ENCODE measurements around the gene TLNRD1.
"Not testable (repeated sequence)": the region's sequence is repeated elsewhere in the genome, so short reads cannot be mapped to it uniquely, and the experiment has no call there.

TLNRD1 gene

GRCh38 chr15:81000624-81001151 lies at the start of gene TLNRD1:
Gene TLNRD1, plus strand, starts transcription at chr15:81000923. Its CDS starts 1,349 bp downstream, at chr15:81002272.
- DNase-seq: peak; percentile 32

- no peak for DNase-seq
Observed at GRCh38 chr15:80951941-80952340, 48.8 kb upstream of the TLNRD1 start.

- no peak for DNase-seq
Observed at GRCh38 chr15:80953001-80953952, 47.4 kb upstream of the TLNRD1 start.

GRCh38 chr15:80953953-80954778 lies 46.6 kb upstream of the TLNRD1 start:
- DNase-seq: no peak

GRCh38 chr15:80955571-80956452 lies 44.9 kb upstream of the TLNRD1 start:
- DNase-seq: not testable (repeated sequence)

GRCh38 chr15:80957556-80957955 lies 43.2 kb upstream of the TLNRD1 start:
- no peak for DNase-seq

GRCh38 chr15:80957976-80958375 lies 42.7 kb upstream of the TLNRD1 start:
- no peak for DNase-seq

GRCh38 chr15:80958818-80959495 lies 41.8 kb upstream of the TLNRD1 start:
- DNase-seq: no peak

GRCh38 chr15:80965454-80965853 lies 35.3 kb upstream of the TLNRD1 start:
- not testable (repeated sequence) for DNase-seq

GRCh38 chr15:80966431-80967197 lies 34.1 kb upstream of the TLNRD1 start:
- DNase-seq: no peak

GRCh38 chr15:80967451-80967850 lies 33.3 kb upstream of the TLNRD1 start:
- DNase-seq: no peak

- DNase-seq: no peak
Observed at GRCh38 chr15:80967991-80968510, 32.7 kb upstream of the TLNRD1 start.

- no peak for DNase-seq
Observed at GRCh38 chr15:80969316-80969715, 31.4 kb upstream of the TLNRD1 start.

GRCh38 chr15:80970018-80970657 lies 30.6 kb upstream of the TLNRD1 start:
- peak; percentile 42 for DNase-seq

GRCh38 chr15:80970658-80971057 lies 30.1 kb upstream of the TLNRD1 start:
- DNase-seq: no peak

GRCh38 chr15:80971143-80971542 lies 29.6 kb upstream of the TLNRD1 start:
- DNase-seq: no peak

GRCh38 chr15:80972276-80972675 lies 28.4 kb upstream of the TLNRD1 start:
- no peak for DNase-seq

GRCh38 chr15:80974914-80975313 lies 25.8 kb upstream of the TLNRD1 start:
- DNase-seq: no peak

- DNase-seq: no peak
Observed at GRCh38 chr15:80976851-80977250, 23.9 kb upstream of the TLNRD1 start.

- no peak for DNase-seq
Observed at GRCh38 chr15:80977627-80978036, 23.1 kb upstream of the TLNRD1 start.

Data from DMS79 treated with DMSO at 0.1 percent for 48 hours (cell line).